ENCODE measurements around the gene AK5.
"Not testable (repeated sequence)": the region's sequence is repeated elsewhere in the genome, so short reads cannot be mapped to it uniquely, and the experiment has no call there.

The AK5 gene

GRCh38 chr1:77499466-77499865 lies 217.6 kb downstream of the AK5 start:
- DNase-seq (ENCODE audit: low read depth in 2 of 2) = no peak

DNA sequence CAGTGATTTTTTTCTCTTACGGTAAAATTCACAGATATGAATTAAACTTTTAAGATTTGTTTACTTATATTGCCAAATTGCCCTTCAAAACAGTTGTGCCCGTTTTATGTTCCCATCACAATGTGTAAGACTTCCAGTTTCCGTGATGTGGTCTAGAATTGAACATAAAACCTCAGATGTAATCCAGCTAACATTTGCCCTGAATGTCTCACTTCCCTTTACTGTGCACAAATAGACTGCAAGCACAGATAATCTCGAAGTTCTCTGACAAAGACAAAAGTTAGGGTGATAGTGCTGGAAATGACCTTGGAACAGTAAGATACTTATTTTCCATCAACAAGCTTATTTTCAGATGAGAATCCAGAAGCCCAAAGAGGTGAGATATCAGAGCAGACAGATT lies 223.2 kb downstream of the AK5 start:
- no peak for DNase-seq (ENCODE audit: low read depth in 2 of 2)

- DNase-seq (ENCODE audit: low read depth in 2 of 2) = no peak
These were observed 225.0 kb downstream of the AK5 start for GRCh38 chr1:77506771-77507170.

DNA sequence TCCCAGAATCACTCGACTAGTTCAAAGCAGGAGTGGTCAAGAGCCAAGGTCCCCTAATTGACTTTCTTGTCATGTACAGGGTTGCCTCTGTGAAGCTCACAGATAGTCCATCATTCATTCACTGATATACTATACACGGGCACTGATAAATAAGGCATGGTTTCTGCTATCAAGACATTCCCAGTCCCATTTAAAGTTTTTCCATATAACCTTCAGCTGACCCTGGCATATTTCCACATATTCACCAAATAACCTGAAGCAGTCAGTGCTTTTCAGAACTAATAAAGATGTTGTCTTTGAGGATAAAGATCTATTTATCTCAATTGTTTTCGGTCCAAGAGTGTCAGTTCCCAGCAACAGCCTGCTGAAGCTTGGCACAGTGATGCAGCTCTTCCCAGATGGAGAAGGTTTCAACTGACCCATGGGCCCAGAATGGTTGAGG lies 227.3 kb downstream of the AK5 start:
- DNase-seq (ENCODE audit: low read depth in 2 of 2) = no peak

GRCh38 chr1:77509898-77510297 lies 228.1 kb downstream of the AK5 start:
- no peak for DNase-seq (ENCODE audit: low read depth in 2 of 2)

- DNase-seq (ENCODE audit: low read depth in 2 of 2) = no peak
These were observed 229.6 kb downstream of the AK5 start for GRCh38 chr1:77511440-77511840.

DNA sequence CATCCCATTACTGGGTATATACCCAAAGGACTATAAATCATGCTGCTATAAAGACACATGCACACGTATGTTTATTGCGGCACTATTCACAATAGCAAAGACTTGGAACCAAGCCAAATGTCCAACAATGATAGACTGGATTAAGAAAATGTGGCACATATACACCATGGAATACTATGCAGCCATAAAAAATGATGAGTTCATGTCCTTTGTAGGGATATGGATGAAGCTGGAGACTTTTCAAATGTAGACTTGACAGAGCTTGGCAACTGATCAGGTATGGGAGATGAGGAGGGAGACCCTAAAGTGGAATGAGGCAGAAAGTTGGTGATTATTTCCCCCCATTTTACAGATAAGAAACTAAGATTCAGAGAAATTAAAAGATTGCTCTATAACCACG lies 230.8 kb downstream of the AK5 start:
- not testable (repeated sequence) for DNase-seq (ENCODE audit: low read depth in 2 of 2)

DNA sequence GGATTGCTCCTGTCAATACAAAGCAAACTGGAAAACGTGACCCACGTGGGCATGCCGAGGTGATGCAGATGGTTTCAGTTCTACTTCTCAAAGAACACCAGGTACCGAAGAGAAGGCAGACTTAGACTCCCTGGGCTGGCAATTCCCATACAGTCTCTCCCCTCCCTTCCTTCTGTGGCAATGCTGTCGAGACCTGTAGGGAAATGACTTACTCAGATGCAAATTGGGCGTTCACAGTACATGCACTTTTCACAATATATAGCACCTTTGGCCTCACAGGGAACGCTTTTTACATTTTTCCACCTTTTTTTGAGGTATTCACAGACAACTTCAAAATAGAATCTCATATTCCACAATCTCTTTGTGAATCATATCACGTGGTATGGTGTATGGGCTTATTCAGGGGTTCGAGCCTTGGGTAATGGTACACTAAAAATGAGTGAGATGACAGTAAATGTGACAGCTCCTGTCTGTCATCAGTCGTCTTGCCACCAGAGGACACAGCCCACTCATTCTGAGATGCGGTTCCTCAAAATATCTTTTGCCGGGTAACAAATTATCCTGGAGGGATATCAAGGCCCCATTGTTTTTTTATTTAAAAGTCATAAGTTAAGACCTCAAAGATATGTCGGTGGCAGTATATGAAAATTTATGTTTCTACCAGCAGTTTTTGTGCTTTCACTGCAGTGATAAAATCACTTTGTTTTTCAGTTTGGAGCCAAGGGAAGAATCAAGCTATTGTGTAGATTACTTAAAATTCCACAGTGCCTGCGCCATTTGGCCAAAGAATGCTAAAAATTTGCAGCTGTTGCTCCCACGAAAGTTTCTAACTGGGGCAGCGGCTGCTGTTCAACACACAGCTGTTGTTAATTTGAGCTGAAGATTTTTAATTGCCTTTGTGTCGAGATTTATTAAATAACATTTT lies 232.3 kb downstream of the AK5 start:
- no peak for DNase-seq (ENCODE audit: low read depth in 2 of 2)

DNA sequence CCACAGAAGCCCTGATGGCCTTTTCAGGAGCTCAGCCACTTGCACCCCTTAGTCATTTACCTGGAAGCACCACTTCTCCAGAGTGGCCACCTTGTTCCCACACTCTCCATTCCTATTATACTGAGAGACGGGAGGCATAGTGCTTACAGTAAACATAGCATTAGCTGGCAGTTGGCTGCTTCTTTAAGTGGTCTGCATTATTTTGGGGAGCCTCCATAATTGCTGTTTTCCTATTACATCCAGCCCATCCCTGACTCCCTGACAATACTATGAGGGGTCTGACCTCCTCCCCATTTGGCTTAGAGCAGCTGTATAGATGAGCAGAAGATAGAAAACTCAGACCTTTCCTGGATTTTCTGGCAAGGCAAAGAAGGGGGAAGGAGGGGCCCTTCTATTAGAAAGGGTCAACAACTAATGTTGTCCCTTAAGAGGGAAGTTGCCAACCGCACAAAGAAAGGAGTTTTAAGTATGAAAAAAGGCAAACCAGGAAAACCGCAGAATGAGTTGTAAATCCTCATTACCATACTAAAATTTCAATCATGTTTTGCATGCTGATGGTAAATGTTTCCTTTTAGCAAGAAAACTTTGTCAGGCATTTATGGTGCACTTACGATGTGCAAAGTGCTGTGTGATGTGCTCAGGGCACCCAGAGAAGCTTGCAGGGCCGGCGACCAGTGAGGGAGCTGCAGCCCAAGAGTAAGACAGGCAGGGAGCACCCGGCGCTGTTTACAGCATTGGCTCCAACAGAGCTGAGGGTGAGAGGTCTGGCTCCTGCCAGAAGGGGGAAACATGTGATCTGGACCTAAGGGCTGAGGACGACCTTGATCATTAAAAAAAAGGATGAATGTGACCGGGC lies 233.3 kb downstream of the AK5 start:
- no peak for DNase-seq (ENCODE audit: low read depth in 2 of 2)

DNA sequence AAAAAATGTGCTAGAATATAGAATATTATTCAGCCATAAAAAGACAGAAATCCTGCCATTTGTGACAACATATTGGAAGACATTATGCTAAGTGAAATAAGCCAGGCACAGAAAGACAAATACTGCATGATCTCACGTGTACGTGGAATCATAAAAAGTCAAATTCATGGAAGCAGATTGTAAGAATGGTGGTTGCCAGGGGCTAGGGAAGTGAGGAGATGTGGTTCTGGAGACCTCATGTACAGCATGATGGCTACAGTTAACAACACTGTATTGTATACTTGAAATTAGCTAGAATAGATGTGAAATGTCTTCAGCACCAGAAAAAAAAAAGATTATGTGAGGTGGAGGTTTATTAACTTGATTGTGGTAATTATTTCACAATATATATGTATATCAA lies 234.3 kb downstream of the AK5 start:
- DNase-seq (ENCODE audit: low read depth in 2 of 2) = no peak

DNA sequence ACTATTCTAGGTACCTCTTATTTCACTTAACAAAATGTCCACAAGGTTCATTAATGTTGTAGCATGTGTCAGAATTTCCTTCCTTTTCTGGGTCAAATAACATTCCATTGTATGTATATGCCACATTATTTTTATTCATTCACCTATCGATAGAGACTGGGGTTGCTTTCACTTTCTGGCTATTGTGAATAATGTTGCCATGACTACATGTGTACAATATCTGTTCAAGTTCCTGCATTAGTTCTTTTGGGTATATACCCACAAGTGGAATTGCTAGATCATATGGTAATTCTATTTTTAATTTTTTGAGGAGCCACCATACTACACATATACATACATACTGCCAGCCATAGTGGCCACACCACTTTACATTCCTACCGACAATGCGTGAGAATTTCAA lies 242.2 kb downstream of the AK5 start:
- no peak for DNase-seq (ENCODE audit: low read depth in 2 of 2)

- not testable (repeated sequence) for DNase-seq (ENCODE audit: low read depth in 2 of 2)
These were observed 249.3 kb downstream of the AK5 start for GRCh38 chr1:77531149-77531548.

GRCh38 chr1:77531596-77532280 lies 249.9 kb downstream of the AK5 start:
- DNase-seq (ENCODE audit: low read depth in 2 of 2) = not testable (repeated sequence)

- no peak for DNase-seq (ENCODE audit: low read depth in 2 of 2)
These were observed 250.8 kb downstream of the AK5 start for GRCh38 chr1:77532641-77533040.

DNA sequence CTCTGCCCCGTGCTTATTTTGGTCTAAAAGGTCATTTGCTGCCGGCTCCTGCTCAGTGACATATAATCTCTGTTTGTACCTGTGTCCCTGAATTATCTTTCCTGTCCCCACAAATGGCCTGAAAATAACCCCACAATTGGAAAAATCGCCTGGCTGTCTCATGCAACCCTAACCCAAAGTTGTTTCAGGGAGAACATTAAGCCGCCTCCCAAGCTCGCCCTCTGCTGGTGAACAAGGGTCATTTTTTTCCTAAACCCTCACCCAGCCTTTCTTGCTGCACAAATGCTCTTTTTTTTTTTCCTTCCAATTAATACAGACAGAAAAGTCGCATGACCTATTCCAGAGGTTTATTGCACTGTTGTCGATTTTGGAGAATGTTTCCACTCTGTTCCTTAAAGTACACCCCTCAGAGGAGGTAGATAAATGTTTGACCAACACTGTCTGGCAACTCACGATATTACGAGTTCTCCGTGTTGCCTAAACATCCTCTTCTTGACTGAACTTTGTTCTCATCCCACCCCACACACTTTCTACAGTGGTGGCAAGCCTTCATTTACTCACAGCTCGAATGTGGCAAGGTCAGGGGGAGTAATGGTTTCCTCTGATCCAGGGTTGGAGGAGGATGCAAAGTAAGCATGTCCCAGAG lies 252.0 kb downstream of the AK5 start:
- DNase-seq (ENCODE audit: low read depth in 2 of 2) = peak; percentile 30 to 34

GRCh38 chr1:77534456-77534855 lies 252.6 kb downstream of the AK5 start:
- DNase-seq (ENCODE audit: low read depth in 2 of 2) = no peak

DNA sequence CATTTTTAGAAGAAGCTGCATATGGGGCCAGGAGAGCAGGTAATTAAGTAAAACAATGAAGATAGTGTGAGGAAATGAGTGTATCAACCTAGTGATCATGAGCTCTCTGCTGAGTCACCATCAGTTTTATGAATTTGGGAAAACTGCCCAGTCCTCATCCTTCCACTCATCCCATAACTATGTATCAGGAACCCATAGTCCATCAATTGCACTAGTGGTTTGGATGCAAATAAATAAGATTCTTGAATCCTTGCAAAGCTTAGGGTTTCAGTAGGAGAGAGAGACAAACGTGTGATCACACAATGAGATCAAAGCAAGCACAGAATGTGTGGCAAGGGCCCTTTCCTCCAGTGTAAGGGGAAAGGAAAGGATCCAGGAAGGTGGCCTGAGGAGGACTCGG lies 255.0 kb downstream of the AK5 start:
- DNase-seq (ENCODE audit: low read depth in 2 of 2) = no peak

DNA sequence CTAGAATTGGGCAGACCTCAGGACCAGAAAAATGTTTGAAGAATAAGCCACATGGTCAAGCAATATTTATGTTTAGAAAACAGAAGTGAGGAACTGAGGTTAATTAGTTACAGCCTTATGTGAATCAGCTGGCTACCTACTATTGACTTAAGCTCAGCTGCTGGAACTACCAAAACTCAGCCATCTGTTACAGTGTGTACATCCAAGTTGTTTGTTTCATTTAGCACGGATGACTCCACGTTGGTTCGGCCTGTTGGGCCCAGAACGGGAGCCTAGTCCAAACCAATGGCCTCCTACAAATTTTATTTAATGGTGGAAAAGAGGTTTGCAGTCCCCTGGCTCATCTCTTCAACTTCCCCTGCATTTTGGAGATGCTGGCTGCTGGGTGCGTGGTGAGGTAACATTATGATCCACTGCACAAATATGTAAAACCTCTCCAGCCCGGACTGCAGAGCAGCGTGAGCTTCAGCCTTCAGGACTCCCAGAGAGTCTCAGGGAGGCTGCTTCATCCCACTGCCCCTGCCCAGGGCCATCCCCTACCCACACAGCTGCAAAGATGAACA lies 257.2 kb downstream of the AK5 start:
- no peak for DNase-seq (ENCODE audit: low read depth in 2 of 2)

GRCh38 chr1:77539519-77540142 lies 257.8 kb downstream of the AK5 start:
- DNase-seq (ENCODE audit: low read depth in 2 of 2) = no peak

- DNase-seq (ENCODE audit: low read depth in 2 of 2) = no peak
These were observed 258.8 kb downstream of the AK5 start for GRCh38 chr1:77540501-77541161.
